Fibroblast of skin of scalp (primary cell): Measurements from ENCODE around the gene PHLDB2.

ENCODE experiments used
- DNase-seq: peaks from one replicate; pipeline ENCODE4 v3.0.0-alpha.2; 2013

The PHLDB2 gene

DNA sequence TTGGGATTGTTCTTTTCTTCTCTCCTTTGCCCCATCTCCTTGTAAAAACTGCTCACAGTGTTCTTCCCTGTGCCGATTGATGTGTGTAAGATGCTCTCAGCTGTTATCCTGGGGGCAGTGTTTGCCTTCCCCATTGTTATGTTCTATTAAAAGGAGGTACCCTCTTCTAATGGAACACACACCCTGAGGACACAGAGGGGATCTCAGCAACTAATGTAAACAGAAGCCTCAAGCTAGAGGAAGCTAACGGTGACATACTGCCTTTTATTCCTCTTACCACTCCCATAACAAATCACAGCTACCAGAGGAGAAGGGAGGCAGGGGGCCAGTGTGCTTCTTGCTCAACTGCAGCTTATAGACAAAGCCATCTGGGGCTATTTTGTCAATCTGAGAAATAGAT is 141.9 kb downstream of the PHLDB2 start:
- no peak for DNase-seq

DNA sequence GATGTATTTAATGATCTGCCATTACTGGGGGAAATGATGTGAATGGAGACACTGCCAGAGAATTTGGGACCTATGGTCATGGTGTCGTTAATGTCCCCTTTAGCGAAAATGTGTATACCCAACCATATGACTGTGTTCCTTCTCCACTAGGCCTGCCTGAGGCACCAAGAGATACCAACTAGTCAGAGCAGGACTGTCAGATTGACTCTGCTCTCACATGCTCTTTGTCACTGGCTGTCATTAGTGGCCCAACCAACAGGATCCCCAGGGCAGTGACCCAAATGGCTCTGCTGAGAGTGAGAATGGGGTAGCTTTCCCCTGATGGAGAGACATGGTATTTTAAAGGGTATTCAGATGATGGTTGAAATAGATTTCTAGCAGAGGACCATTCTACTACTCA is 142.5 kb downstream of the PHLDB2 start:
- DNase-seq, result no peak

DNA sequence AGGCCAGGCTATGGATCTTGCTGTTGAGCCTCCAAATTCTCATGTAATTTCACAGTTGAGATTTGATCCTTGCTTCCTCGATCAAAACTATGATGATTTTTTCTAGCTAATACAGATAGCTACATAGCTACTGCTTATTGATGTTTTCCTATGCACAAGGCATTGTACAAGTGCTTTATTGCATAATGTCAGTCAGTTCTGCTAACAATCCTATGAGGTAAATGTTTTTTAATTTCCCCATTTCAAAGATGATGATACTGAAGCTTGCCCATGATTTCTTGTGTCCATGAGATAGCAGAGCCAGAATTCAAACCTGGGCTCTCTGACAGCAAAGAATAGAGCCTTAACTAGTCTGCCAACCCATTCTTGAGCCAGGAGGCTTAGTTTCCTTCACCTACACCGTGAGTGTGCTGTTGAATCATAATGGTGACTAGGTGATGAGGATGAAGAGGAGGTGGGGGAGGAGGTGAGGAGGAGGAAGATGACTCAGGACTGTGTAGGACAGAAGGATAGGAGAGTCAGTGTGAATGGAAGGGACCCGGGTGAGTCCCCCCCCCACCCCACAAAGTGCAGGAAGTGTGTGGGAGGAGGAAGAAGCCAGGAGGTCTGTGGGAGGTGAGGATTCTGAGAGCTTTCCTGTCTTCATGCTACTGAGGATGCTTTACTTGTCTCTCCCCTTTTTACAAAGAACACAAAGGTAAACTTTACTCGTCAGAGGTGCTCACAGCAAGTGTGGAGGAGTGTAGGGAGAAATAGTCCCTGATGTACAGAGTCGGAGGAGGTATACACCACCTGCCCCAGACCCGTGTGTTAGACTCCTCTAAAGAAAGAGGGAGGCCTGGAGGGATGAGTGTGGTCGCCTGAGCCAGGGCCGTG is 143.3 kb downstream of the PHLDB2 start:
- no peak for DNase-seq

DNA sequence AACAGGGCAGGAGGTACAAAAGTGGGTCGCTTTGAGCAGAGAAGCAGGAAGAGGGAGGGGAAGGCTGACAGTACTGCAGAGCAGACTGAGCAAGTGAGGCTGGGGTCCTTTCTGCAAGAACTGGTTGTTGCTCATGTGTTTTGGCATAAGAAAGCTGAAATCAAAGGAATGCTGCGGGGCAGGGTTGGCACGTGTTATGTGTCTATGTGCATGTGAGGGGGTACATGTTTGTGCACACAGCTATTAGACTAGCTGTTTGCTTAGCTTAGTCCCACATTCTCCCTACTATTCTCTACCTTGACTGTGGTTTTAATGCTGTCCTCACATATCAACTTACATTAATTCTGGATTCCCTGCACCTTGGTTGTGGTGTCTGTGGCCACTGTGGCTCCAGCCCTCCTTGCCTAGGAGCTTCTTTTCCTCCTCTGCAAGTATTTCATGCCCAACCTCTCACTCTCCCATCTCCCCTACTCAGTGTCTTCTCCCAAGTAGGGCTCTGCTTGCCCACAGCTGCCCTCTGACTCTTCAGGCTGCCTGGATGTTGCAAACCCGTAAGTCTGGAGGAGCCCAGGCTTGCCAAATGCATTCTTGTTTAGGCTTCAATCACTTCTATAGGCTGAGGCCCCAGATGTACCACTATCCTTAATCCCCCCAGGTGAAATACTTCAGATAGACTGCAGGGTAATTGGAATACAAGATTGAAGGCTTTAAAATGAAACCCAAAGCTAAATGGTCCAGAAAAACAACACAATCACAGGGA is 144.4 kb downstream of the PHLDB2 start:
- no peak for DNase-seq

DNA sequence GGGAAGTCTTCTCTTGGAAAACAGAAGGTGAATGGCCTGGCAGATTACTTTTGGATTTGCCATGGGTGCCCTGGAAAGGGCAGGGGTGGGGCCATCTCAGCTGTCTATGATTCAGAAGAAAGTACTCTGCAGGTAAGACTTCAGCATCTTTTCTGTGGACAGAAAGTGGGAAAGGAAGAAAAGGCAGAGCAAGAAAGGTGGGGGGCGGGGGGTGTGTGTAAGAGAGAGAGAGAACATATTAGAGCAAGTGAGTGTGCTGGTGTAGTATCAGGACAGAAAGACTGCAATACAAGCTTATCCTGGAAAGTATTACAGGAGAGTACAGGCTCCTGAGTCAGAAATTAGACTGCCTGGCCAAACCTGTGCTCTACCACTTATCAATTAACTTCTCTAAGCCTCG is 145.1 kb downstream of the PHLDB2 start:
- no peak for DNase-seq

DNA sequence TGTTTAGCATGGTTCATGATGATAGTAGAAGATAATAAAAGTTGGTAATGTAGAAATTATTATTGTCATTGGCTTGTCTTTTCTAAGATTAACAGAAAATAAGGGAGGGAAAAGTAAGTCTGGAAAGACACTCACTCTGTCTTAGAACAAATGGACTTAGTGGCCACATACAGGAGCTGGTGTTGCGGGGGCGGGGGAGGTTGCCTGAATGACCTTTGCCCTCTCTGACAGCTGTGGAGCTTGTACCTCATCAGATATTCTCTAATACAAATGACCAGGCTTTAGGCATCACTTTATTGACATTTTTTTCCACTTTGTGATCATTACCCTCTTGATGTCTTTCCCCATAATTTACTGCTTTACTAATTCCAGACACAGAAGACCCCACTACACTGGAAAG is 145.6 kb downstream of the PHLDB2 start:
- no peak for DNase-seq

DNA sequence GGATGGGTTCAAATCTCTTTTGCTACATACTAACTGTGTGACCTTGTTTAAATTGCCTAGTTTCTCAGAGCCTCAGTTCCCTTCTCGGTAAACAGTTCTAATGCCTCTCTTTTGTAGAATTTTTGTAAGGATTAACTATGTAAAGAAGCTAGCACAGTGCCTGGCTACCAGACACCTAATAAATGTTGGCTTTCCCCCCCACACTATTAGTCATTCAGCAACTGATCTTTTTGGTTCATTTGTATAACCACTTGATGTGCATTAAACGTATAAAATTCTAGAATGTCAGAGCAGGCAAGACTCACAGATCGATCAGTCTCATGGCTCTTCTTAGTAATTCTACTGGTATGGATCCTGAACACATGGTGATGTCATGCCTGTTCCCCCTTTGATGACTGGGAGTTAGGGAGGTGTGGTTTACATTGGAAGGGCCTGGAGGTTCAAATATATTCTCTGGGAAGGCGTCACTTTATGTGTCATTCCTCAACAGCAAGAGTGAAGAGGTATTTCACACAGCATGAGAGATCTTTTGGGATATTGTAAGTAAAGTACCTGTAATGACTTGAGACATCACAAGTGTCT is 146.1 kb downstream of the PHLDB2 start:
- DNase-seq, result peak; percentile 17

DNA sequence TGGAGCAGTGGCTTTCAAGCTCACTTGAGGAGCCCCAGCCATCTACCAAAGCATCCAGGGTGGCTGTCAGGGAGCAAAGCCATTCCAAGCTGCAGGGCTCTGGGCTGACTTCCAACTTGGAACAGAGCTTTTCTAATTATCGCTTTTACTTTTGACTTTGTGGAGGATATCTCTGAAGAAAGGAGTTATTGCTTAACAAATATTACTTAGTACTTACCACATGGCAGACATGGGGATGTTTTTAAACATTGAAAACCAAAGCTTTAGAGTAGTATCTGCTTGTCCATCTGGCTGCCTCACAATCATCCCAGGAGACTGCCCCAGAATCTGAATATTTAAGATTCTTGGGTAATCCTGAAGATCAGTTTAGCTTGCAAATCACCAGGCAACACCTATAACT is 148.6 kb downstream of the PHLDB2 start:
- DNase-seq, result peak; percentile 77

DNA sequence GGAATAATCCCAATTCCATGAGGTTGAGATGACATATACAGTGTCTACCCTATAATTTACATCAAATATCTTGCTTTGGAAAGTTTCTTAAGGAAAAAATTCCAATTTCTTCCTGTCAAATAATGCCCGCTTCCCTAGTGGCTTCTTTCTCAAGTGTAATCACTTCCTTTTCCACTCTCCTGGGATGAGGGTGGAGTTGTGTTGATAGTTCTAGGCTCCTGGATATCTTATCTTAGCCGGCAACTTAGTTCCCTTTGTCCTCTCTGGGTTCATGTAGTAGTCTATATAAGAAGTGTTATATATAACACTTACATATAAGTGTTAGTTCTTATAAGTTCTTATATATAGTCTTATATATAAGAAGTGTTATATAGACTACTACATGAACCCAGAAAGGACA is 150.6 kb downstream of the PHLDB2 start:
- no peak for DNase-seq

DNA sequence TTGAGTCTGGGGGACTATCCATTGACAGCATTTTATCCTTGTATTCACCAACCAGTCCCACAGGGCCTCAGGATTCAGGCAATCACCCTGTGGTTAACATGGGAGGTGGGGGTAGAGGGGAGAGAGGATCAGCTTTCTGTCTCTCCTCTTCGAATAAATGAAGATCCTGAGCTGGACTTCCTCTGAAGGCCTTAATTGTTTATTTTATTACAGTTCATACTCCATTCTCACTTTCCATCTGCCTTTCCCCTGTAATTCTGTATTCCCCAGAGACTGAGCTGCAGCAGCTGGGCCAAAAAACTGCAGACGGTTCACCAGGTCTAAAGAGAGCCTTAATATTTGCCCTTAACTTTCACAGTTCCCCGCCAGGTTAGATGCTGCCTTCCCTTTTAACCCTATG is 151.6 kb downstream of the PHLDB2 start:
- DNase-seq, result peak; percentile 16

DNA sequence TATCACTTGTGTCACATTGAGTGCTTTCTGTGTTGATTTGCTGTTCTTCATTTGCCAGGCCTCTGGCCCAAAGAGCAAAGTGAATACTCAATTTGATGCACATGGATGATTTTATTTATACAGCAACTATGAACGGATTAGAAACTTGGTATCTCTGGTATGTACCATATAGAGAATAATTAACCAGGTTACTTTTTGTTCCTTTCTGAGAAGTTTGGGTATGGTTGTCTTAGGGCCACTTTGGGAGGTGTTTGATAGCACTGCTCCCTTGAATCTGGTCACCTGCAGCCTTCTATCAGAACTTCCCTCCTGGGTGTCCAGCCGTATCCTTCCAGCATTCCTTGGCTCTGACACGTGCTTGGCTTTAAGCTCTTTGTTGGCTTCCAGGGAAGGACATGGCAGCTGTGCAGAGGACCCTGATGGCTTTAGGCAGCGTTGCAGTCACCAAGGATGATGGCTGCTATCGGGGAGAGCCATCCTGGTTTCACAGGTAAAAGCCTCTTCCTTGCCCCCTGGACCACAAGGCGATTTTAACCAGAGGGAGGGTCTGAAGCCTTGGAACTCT is 152.4 kb downstream of the PHLDB2 start:
- DNase-seq, result no peak

DNA sequence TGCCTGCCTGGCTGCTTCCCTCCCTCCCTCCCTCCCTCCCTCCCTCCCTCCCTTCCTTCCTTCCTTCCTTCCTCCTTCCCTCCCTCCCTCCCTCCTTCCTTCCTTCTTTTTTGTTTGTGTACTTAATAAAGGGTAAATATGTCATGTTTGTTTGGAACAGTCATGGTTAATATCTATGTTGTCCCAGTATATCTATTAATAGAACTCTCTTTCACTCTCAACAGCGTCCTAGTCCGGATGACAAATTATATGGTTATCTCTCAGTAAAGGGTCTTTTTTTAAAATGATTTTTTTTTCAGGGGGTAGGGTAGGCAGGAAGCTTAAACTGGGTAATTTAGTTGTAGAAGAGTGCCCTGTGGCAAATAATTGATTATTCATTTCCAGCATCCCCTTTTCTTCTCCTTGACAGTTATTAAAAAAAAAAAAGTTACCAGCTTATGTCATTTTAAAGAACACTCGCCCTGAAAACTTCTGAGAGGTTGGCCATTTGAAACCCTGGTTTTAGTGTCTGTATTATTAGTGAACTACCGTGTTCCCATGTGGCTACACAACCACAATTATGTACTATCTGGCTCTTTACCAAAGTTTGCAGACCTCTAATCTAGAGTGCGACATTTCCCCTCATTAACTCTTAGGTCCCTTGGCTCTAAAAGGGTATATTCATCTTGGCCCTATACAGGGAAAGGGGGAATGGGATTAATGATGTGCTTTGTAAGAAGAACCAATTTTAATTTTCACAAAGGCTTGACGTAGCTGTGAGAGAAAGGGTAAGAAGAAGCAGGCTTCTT is 153.3 kb downstream of the PHLDB2 start:
- DNase-seq, result peak; percentile 23

DNA sequence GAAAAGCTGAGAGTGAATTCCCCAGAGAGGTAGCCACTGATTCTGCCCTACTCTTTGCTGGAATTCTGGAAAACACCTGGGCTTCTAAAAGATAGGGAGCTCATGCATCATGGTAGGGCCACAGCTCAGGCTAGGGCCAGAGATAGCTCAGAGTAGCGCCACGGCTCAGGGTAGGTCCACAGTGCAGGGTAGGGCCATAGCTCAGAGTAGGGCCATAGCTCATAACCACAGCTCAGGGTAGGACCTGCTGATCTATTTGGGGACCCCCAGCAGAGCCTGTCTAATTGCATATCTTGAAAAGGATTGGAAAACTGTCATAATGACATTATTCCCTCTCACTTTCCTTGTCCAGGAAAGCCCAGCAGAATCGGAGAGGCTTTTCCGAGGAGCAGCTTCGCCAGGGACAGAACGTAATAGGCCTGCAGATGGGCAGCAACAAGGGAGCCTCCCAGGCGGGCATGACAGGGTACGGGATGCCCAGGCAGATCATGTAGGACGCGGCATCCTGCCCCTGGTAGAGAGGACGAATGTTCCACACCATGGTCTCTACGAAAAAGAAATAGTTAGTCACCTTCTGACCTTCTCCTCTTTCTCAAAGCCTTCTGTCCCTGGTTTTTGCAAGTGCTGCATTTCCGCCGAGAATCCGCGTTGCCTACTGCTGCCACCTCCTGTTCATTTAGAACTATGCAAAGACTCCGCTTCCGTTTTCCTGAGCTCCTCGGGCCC is 154.2 kb downstream of the PHLDB2 start:
- DNase-seq, result peak; percentile 75

DNA sequence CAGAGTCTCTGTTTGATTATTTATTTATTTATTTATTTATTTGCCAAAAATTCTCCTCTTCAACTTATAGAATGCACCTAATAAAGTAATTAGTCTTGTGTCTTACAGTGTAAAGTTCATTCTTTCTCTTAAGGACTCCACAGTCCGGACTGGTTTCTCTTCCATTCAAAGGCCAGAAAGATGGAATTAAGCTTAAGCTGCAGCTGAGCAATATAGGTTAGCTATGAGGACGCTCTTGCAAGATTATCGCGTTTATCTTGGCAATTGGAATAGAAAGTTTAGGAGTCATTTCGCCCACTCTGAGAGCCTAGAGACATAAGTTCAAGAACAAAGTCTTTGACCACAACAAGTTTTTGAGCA is 154.7 kb downstream of the PHLDB2 start:
- DNase-seq, result no peak

DNA sequence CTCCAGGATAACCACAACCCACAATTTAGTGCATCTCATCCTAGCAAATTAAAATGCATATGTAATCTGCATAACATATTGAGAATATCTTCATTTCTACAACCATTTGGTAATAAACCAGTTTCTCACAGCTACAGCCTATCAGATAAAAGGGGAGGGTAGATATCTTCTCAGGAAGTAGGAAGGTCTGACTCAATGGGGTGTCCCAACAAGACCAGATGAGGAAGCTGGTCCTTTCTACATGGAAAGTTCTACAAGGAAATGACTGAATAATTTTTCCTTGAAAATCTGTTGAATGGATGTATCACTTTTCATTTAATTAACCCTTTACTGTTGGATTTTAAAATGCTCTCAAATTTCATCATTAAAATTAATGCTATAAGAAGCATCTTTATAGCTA is 158.0 kb downstream of the PHLDB2 start:
- DNase-seq, result no peak

DNA sequence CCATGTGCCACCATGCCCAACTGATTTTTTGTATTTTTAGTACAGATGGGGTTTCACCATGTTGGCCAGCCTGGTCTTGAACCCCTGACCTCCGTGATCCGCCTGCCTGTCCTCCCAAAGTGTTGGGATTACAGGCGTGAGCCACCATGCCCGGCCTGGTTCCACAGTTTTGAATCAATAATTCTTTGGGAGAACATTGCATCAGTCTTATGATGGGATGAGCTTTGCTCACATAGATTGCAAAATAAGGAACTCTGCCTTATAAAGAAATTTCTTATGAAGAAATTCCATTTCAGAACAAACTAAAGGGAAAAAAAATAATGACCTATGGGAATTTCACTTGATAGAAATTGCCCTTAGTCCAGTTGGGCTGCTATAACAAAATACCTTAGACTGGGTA is 159.6 kb downstream of the PHLDB2 start:
- no peak for DNase-seq

DNA sequence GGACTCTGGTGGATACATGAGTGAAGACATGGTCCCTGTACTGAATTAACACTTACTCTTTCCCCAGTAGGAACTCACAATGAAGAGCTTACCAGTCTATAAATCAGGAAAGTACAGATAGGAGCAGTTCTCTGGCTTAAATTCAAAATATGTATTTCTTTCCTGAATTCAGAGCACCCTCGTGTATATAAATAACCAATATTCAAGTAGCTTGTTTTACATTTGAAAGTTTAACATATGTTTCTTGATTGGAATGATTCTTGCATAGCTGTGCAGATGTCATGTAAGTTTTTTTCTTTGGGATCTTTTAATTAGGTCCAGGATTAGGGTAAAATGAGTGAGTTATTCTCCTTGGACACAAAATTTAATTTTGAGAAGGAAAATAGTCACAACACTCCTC is 160.7 kb downstream of the PHLDB2 start:
- no peak for DNase-seq

DNA sequence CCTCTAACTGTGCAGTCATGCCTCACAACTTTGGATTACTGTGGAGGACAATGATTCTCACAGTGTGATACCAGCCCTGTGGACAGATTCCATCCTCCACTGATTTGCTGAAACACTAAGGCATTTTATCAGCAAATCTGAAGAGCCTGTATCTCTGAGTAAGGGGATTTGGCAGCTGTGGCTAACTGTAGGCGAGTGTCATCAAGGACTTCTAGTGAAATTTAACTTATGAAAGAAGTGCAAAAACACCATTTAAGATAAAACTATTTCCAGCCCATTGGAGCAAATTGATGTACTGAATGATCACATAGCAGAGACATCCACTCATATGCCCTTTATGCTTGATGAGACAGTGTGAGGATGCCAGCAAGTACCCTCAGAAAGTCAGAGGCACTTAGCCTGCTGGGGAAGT is 161.6 kb downstream of the PHLDB2 start:
- DNase-seq, result no peak
